Measurements from ENCODE around the gene CHN1.

Gene CHN1

DNA sequence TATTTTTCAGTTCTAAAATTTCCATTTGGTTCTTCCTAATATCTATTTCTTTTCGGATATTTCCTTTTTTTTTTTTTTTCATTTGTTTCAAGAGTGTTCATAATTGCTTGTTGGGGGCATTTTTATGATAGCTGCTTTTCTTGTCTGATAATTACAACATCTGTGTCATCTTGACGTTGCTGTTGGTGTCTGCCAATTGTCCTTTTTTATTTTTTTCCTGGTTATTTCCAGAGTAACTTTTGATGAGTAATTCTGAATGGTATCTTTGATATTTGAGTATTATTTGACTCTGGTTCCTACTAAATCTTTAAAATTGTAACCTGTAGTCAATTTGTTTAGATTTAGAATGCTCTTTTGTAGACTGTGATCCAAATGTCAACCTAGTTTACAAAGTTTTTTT is 189.7 kb downstream of the CHN1 start:
- no peak for DNase-seq

DNA sequence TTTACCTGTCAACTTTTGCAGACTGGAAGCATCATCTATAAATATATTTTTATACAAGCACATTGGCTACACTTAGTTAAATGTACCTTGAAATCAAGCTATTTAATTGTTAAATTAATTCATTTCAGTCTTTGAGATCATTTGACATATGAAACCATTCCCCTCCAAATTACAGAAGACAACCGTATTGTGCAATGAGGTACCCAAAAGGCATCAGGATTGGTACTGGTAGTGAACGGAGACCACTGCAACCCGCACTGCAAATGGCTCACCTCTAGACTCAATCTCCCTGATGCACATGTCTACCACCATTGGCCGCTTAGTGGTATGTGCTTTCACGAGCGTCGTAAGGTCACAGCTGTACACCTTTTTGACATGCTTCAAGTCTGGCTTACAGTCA is 193.1 kb downstream of the CHN1 start:
- DNase-seq, result no peak

DNA sequence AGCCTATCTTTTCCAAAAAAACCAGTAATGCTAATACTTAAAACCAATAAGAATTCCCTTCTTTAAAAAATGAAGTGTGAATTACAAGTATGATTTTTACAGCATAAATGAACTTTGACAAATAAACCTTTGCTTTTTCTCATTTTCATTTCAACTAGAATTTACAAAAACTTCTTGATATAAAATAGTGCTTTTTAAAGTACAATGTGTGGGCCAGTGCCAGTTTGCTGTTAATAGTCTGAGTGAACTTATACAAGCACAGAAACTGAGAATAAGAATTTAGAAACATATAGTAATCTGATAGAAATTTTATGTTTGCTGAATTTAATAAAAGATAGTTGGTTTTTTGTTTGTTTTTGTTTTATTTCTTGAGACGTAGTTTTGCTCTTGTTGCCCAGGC is 197.2 kb downstream of the CHN1 start:
- DNase-seq, result no peak

DNA sequence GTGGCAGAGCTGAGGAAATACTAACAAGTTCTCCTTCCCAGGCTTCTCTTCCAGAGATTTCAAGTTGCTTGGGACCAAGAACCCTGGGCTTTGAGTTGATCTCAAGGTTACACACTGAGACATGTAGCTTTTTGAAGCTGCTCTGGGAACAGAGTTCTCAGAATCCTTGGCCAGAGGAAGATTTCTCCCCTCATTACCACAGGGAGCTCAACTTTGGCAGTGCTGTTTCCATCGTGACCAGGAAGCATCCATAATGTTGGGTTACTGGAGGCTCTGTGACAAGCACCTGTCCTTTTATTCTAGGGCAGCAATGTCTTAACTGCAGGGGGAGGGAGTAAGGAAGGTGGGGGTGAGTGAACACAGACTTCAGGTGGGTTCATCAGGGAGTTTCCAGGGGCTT is 199.4 kb downstream of the CHN1 start:
- DNase-seq, result no peak

DNA sequence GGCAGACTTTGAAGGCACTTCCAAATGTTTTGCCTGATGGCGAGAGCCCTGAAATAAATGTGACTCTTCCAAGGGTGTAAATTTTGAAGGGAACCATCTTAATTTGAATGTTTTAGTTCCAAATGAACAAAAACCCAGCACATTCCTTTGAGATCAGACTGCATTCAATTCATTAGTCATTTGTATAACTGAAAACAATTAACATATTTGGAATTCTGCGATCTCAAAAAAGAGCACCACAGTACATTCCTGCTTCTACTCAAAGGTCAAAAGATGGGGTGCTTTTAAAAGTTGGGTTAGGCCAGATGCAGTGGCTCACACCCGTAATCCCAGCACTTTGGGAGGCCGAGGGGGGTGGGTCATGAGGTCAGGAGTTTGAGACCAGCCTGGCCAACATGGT is 202.7 kb downstream of the CHN1 start:
- DNase-seq, result no peak

DNA sequence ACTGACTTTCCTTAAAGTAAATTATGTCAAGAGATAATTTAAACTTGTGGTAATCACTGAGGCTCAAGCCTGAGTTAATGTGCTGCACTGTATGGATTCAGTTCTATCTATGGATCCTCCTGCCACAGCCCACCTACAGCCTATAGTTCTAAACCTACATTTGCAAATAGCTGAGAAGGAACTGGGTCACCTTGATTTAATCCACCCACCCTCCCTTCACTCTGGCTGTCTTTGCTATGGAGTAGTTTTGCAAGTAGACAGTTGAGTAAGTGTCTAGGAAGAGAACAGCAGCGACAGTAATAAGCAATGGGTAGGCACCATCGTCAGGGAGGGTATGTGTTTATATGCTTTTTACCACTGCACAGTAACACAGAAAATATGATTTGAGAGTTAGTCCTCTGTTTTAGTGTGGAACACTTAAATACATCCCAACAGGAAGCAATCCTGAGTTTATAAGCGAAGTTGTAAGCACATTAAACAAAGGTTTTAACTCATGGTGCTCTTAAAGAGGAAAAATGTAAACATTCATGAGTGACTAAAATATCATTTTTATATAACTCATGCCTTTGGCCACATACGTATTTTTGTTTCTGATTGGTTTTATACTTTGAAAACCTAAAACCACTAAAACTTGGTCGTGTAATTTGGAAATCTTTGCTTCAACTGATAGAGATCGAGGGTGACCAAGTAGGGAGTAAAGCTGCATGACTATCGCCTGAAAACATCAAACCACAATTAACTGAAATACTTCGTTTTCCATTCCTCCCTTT is 204.6 kb downstream of the CHN1 start:
- DNase-seq, result no peak

DNA sequence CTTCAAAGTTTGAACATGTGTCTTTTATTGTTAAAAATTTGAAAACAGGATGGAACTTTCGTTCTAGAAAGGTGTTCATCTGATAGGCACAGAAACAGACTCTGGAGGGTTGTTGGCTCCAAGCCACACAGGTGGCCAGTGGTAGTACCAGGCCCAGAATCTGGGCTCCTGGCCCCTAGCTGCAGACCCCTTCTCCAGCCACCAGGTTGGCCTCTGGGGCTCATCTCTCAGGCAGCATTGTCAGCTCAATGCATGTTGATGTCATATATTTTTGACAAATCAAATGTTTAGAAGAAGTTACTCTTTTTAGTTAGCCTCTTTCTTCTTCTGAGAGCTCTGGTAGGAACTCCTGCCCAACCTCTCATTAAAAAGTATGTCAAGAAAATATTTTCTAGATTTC is 206.4 kb downstream of the CHN1 start:
- no peak for DNase-seq

DNA sequence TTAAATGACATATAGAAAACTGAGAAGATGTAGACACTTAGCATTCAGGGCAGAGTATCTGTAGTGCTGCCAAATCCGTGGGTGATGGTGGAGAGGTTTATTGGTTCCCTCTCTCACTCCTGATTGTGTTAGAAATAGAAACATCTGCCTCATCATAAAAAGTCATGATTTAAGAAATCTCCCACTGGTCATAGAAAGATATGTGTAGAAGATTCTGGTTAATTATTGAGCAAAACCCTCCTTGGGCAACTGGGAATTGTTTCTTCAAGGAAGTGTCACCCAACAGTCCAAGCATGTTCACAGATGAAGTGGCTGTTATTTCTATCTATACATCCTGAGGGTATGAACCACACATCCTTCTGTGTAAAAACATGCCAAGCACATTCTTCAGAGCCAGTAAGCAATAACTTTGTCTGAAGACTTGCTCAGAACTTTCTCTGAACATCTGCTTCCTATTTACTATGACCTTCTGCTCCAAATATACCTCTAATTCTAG is 207.4 kb downstream of the CHN1 start:
- DNase-seq, result no peak

DNA sequence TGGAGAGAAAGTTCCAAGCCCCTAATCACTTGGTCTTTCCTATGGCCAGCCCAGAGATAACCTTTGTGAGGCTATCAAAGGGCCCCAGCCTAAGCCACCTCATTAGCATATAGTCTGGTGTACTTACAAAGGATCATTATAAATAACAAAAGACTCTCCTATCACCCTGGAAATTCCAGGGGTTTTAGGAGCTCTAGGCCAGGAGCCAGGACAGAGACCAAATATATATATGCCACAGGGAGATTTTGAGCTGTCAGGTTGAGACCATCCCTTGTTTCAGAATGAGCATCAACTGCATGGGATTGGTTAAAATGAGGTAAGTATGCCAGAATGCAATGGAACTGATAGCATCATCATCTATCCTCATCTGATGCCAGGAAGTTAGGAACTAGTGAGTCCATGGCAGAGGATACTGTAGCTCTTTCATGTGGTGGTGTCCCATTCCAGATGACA is 208.8 kb downstream of the CHN1 start:
- no peak for DNase-seq

DNA sequence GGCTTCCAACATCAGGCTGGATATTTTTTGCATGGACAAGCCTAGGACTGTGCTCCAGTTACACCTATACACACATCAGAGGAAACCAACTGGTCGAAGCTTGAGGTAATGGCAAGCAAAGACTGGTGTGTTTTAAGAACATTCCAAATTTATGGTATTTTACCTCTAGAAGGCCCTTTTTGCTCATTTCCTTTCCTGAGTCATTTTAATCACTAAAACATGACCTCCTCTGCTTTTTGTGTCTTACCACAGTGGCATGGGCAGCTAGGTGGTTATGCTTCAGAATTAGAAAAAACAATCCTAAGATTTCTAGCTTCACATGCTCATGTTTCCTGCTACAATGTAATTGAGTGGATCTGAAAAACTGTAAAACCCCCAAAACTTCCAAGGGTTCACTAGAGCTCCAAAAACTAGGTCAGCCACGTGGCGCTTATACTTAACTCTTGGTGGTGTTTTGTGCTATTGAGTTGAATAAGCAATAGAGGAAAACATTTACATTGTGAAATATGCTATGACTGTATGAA is 210.3 kb downstream of the CHN1 start:
- DNase-seq, result no peak

DNA sequence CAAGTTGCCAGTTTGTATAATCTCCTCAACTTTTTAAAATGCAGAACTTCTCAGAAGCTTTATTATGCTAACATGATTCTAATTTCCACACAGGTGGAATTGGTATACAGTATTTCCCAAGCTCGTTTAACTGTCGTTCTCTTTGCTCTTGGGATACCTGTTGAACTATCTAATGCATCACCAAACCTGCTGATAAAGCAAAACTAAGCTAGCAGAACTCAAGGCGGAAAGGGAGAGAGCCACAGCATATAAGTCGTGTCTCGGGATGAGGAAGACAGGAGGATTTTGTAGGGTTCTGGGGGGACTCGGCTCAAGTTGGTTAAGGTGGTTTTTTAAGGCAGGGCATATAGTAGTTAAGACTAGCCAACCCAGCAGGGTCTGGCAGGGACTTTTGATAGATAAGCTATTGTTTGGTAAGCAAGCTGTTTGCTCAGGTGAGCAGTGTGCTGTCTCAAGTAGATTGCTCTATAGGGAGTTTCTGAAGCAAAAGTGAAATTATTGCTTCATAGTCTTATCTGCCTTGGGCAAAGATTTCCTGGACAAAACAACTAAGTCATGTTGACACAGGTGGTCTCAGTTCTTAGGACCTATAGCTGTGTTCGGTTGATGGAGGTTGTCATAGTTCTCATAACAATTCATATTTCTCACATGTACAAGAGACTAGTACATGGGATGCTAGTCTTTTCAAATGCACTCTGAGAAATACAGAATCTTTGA is 212.7 kb downstream of the CHN1 start:
- DNase-seq, result peak; percentile 19

DNA sequence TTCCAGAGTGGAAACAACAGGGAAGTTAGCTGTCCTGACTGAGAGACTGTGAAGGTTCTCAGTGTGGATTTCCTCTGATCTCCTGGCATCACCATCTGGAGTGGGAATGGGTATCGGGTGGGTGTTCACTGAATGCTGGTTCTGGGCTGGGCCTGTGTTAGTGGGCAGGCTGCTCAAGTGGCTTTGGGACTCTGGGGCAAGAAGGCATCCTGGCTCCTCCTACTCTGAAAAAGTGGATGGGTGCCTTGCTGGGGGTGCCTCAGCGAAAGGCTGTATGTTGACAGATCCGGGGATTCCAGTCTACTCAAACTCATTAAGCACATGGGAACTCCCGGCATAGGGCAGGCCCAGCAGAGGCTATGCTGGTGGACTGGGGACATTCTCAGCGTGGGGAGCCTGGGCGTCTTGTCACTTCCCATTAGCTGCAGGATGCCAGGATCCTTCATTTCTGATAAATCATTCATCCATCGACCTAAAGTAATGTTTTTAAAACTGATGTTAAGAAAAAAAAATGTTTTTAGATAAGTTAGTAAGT is 213.4 kb downstream of the CHN1 start:
- DNase-seq, result no peak

DNA sequence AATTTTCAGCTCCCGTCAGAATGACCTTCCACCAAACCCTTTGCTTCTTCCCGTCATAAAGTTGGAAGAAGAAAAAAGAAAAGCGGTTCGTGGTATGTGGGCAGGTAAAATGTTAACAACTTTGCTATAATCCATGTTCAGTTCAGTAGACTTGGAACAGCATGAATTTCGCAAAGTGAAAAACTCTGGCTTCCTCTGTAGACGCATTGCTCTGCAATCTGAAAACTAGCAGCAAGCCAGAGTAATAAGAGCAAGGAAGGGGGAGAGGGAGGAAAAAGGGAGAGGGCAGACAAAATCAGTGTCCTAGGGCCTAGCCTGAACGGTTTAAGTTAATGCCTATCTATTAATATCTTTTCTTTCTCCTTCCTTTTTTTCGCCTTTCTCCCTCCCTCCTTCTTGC is 214.2 kb downstream of the CHN1 start:
- DNase-seq, result no peak

DNA sequence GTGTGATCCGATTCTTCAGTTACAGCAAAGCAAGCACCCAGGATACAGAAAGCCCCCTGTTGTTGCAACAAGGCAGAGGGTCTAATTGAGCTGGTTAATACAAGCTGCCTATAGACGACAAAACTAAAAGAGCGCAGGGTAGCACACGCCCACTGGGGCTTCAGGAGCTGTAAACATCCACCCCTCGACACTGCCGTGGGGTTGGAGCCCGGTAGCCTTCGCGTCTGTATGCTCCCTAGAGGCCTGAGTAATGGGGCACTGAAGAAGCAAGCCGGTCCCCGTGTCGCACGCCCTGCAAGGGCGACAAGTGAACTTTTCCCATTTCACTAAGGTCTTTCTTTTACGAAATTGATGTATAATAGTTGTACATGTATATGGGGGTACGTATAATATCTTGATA is 216.2 kb downstream of the CHN1 start:
- no peak for DNase-seq

DNA sequence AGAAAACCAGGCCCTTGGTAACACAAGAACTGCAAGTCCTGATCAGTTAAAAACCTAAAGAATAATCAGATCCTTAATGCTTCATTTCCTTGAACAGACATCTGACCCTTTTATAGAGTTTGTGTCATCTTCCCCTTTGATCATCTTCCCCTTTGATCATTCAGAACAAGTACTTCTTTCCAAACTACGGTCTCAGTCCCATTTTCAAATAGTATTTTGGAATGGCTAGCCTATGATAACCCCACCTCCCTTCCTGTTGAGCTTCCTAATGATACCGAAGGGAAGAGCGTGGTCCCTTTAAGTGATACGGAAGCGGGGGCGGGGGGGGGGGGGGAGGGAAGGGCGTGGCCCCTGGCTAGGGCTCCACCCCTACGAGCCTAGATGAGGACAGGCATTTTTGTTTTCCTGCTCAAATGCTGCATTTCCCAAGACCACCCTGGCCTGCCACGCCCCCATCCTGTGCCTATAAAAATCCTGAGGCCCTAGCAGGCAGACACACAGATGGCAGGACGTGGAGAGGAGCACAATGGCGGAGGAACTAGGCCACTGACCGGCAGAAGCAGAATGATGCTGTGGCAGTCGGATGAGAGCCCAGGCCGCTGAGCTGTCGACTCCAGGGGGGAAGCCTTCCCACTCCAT is 216.8 kb downstream of the CHN1 start:
- peak; percentile 68 for DNase-seq

DNA sequence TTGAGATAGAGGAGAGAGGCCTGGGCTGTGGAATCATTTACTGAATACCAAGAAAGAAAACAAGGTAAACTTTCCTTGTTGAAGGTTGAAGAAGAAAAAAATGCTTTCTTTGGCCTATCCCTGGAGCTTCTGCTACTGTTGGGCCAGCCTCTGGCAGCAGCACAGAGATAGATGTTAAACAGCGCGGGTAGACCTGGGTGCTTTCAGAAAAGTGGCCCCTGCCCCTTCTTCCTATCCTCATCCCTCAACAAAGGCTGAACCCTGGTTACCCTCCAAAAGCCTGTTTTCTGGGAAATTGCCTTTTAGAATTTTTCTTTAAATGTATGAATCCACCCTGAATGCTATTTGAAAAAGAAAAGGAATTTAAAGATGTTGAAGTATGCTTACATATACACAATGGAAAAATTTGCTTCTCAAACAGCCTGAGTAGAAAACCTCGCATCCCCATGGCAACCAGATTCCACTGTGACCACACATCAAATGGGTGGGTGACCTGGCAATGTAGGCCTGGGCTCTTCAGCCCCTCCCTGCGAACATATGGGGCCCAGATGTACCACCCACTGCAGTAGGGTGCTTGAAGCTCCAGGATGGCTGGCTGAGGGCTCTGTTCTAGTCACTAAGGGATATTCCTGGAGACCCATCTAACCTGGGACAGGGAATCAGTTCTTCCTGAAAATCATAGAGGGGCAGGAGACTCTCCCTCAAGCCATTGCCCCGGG is 217.5 kb downstream of the CHN1 start:
- DNase-seq, result peak; percentile 3

DNA sequence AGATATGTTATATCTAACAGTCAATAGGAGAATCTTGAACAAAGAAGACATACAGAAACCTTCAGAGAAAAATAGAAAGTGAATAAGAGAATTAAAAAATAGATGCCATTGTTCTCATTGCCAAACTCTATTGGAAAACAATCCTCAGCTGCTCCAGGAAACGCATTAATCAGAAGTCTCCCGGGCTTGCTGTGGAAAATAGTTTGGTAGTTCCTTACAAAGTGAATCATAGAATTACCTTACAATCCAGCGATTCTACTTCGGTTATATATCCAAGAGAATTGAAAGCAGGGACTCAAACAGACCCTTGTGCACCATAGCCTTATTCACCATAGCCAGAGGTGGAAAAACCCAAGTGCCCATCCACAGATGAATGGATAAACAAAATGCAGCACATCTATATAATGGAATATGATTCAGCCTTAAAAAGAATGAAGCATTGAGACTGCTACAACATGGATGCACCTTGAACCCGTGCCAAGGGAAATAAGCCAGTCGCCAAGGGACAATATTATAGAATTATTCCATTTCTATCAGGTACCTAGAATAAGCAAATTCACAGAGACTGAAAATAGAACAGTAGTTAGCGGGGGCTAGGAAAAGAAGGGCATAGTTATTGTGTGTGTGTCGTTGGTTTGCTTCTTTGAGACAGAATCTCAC is 219.0 kb downstream of the CHN1 start:
- DNase-seq, result no peak

DNA sequence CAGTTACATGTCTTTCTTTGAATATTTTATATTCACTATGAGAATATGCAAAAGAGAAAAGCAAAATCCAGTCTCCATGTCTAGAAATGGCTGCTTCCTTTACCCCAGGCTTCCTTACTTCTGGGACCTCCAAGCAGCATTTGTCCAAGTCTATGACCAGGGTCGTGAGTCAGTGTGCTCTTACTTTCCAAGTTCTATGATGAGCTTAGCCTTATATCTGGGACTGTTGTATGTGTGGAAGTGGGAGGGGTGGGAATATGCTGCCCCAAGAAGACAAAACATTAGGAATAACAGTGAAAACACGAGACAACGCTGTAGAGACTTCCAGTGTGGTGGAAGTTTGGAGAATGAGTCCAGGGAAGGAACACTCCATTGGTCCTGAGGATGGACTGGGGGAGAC is 219.7 kb downstream of the CHN1 start:
- no peak for DNase-seq

DNA sequence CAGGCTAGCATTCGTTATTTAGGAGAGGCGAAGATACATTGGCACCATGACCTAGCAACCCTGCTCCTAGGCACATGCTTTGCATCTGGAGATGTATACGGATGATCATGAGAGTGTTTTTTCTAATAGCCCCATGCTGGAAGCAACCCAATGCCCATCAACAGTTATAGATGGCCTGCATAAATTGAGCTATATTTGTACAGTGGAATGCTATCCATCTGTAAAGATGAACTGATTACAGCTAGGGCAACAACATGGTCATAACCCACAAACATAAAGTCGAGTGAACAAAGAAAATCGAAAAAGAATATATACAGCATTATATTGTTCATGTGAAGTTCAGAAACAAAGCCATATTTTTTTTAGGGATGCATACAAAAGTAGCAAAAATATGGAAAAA is 220.3 kb downstream of the CHN1 start:
- no peak for DNase-seq

DNA sequence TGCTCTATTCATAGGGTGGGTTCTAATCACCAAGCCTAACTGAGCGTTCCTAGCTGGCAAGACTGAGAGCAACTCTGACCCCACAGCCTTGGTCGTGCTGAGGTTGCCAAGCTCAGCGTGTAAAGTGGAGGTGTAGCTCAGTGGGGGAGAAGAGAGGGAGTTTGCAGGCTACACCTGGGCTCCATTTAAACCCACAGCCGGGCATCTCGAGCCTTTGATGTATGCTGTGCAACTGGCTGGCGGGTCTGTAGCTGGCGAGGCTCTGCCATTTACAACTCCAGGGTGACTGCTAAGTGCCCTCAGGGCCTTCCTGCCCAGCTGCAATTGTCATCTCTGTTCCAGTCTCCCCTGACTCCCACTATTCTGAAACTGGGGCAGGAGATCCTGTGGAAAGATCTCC is 220.9 kb downstream of the CHN1 start:
- DNase-seq, result peak; percentile 80

DNA sequence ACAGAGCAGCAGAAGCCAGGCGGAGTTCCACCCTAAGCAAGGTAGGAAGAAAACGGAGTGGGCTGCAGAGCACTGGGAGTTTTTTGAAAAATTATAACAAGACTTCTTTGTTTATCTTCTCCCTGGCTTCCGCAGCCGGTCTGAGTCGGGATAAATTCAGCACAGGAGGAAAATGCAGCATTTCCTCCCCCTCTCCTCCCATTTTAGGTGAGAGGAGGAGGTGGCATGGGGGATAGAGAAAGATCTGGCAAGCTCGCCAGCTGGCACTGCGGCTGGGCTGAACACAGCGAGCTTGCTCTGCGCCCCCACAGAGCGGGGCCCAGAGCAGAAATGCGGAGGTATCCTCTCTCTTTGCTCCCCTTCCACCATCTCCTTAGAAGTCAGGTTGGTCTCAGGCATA is 223.2 kb downstream of the CHN1 start:
- no peak for DNase-seq

DNA sequence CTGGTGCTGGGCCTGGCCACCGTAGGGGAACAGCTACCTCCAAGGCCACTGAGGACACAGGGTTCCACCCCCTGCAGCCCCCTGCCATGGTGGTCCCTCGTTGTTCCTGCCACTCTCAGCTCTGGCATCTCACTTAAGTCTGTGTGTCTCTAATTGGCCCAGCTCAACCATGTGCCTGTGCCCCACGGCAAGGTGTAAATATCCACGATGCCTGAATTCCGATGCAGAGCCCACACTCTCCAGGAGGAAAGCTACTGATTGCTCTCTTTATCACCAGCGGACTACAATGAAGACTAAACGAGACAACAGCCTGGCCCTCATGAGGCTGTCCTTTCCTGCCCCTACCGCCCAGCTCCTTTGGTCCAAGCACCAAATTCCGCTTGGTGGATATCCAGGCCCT is 223.9 kb downstream of the CHN1 start:
- DNase-seq, result no peak
